HG03520 (cell line): Measurements from ENCODE around the gene ZNF580.

Experiments used
- ATAC-seq: cut with Tn5 transposase; IDR thresholded peaks from one replicate; pipeline ENCODE4 v1.9.1; 2021; ENCODE audit warnings: mild to moderate bottlenecking, moderate library complexity; ENCODE audit not compliant: unreplicated experiment

The ZNF580 gene

DNA sequence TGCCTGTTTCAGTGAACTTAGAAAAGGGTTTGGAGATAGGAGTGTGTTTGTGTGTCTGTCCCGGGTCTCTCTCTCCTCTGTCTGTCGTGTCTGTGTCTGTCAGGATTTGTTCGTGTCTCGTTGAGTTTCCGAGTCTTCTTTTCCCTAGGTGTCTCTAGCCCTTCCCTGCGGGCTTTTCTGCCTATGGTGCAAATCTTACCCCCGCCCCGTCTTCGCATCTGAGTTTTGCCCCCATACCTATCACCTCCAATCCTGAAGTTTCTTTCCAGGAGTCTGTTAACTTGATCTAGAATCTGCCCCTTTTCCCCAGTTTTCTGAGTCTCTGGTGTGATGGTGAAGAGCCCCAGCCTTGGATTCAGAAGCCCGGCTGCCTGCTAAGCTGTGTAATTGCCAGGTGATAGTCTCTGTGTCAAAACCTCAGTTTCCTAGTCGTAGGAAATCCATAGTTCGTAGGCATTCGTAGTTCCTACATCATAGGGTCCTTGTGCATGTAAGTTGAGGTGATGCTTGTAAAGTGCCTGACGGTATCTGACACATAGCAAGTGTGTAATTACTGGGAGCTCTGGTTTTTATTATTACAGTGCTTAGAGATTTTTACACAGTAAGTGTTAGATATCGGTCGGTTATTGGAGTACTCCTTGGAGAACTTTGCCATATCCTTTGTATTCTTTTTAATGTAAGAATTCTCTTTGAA lies 35.0 kb downstream of the ZNF580 start:
- no peak for ATAC-seq

- no peak for ATAC-seq
Measured at GRCh38 chr19:55676383-55676782, 35.6 kb downstream of the ZNF580 start.

GRCh38 chr19:55676889-55677505 lies 36.2 kb downstream of the ZNF580 start:
- ATAC-seq, result no peak

DNA sequence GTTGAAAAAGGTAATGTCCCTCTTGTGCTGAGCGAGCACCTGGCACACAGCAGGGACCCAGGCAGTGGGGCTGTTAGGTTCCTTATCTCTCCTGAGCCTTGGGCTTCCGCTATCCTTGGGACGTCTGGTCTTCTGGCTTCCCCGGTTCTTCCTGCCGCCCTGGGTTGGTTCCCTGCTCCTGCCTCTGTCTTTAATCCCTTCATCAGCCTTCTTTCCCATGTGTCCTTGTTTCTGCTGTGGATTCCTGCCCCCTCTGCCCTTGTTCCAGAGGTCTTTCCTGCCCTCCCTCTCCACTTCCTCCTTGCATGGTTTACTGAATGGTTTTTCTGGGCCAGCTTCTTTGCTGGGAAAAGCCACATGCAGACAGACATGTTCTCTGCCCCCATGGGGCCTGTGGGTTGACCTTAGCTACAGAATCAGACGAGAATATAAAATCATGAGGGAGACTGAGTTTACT lies 36.8 kb downstream of the ZNF580 start:
- no peak for ATAC-seq

- ATAC-seq, result peak; percentile 62
Measured at GRCh38 chr19:55678121-55678671, 37.4 kb downstream of the ZNF580 start.

- no peak for ATAC-seq
Measured at GRCh38 chr19:55679343-55680257, 38.8 kb downstream of the ZNF580 start.

DNA sequence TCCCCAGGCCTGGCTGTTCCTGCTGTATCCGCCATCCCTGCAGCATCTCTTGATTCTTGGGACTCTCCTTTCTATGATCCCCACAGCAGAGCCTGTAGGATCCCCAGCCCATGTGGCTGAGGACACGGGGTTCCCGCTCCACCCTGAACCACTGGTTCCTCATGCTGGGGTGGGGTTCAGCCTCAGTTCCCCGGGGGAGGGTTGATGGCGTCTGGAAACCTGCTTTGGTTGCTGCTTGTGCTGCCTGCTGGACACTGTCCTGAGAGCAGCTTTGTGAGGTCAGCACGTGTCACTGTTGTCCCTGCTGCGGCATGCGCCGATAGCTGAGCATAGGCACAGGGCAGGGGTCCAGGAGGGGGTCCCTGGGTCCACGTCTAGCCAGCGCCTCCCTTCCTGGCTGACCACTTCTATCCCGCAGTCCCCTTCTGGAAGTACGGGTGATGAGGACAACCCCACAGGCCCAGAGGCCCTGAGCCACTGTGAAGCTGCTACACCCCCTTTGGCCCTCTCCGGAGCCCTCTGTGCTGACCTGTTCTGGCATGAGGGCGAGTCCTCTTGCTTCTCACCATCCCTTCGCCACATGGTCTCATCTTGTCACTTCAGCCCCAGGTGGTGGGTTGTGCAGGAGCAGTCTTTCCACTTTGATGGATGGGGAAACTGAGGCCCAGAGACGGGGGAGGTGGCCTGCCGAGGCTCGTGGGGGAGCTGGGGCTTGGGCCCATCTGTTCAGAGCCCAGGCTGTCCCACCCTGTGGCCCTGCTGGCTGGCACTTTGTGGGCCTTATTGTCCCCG lies 39.7 kb downstream of the ZNF580 start:
- ATAC-seq, result no peak

DNA sequence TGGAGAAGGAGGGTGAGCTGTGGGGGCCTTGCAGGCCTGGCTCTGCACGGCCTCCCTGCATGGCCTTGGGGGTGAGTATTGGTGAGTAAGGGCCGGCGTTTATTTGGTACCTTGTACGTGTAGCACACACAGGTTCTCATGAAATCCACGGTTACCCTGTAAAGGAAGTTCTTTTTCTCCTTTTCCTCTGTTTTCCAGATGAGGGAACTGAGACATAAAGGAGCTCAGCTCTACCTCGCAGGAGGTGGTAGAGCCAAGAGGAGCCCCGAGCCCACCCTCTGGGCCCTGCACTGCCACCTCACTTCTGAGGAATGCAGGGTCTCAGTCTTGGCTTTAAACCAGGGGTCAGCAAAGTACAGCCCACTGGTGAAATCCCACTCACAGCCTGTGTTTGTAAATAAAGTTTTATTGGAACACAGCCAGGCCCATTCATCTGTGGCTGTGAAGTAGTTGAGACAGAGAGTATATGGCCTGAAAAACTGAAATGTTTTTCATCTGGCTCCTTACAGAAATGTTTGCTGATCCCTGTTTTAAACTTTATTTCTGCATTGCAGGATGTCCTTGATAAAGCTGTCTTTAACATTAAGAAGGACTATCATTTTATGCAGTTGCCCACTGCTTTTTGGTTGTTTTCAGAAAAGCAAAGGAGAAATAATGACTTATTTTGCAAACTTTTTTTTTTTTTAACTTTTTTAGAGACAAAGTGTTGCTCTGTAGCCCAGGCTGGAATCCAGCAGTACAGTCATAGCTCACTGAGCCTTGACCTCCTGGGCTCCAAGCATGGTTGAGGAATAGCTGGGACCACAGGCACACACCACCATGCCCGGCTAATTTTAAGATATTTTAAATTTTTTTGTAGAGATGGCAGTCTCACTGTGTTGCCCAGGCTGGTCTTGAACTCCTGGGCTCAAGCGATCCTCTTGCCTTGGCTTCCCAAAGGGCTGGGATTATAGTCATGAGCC lies 40.6 kb downstream of the ZNF580 start:
- ATAC-seq, result no peak

DNA sequence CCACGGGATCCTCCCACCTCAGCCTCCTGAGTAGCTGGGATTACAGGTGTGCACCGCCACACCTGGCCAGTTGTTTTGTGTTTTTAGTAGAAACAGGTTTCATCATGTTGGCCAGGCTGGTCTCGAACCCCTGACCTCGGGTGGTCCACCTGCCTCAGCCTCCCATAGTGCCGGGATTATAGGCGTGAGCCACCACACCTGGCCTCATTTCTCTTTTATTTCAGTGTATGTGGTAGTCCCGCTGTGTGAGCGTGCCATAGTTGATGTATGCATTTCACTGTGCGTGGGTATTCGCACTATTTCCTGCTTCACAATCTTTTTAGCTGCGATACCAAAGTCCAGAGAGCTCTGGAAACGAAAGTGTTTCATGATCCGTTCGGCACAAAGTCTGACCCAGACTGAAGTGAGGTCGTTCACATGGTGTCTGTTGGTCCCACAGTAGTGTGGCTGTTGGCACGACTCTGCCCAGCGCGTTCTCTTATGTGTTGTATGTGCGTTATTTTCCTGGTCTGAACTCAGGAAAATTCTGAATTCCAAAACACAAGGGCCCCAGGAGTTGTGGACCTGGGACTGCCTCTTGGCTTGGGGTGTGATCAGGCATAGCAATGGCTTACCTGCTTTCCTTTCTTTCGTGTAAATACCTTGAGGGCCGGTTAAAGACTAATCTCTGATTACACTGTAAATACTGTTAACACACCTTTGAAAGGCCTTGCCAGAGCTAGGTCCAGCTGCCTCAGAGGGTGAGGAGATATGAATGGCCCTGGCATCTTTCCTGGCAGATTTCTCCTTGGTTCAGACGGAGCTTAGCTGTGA lies 42.9 kb downstream of the ZNF580 start:
- ATAC-seq, result no peak

GRCh38 chr19:55684946-55685681 lies 44.3 kb downstream of the ZNF580 start:
- no peak for ATAC-seq

DNA sequence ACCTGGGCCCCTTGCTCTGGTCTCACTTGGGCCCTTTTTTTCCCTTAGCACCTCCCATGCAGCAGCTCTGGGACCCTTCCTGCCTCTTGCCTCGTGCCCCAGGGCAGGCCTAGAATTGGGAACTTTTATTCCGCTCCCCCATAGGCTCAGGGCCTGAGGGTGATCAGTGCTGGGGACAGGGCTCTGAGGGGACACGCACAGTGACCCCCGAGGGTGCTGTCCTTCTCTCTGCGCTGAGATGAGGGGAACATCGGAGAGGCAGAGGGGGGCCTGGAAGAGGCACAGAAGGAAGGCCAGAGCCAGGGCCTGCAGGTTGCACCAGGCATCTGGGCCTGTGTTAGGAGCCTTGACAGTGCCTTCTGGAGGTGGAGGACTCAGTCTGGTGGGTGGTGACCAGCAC lies 45.0 kb downstream of the ZNF580 start:
- no peak for ATAC-seq

DNA sequence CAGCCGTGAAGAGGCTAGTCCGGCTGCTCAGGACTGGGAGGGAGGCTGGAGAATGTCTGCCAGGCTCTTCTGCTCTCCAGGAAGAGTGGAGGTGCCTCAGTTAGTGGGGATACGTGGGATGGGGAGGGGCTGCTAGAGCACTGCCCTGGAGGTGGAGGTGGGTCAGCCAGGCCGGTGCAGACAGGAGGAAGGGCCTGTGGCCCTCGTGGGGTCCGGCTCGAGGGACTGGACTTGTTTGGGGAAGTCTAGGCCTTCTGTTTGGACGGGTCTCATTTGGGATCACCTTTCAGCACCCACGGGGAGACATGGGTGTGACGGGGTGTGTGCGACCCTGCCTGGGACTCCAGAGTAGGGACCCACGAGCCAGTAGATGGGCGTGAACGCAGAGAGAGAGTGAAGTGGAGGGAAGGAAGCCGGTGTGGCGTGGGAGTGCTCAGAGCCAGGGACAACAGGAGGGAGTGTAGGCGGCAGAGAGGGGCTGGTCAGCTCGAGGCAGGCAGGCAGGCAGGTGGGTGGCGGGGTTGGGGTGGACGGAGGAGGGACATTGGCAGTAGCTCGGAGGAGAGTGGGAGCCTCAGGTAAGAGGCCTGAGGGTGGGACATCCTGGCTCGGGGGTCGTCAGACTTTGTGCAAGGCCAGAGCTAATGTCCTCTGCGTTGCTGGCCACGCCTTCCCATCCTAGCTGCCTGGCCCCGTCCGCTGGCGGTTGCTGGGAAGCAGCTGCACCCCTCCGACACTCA lies 45.7 kb downstream of the ZNF580 start:
- ATAC-seq, result no peak

- no peak for ATAC-seq
Measured at GRCh38 chr19:55687281-55688201, 46.7 kb downstream of the ZNF580 start.

DNA sequence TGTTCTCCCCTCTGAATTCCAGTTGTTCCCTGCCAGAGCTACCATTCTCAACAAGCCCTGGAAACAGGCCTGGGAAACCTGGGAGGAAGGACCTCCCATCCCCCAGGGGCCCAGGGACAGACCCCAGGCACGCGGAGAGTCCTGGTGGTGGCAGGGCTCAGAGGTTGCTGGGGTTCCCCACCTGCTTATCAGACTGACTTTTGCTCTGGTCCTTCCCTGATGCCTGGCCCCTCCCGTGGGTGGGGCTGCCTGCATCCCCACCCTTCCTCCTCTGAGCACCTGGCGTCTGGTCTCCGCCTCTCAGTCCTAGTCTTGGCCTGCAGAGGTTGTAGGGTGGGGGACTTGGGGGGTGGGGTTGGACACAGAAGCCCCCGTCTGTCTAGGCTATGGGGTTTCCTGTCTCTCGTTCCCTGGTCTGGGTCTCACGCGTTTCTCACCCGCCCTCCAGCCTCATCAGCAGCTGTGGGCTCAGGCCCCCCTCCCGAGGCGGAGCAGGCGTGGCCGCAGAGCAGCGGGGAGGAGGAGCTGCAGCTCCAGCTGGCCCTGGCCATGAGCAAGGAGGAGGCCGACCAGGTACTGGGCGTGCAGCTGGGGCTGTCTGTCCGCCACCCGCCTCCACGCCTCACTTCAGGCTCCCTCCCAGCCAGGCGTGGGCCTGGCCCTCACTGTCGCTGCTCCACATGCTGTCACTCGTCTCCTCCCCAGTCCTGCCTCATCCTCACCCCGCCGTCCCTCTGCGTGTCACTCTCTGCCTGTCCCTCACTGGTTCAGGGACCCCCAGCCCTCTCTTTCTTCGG lies 47.8 kb downstream of the ZNF580 start:
- ATAC-seq, result no peak

DNA sequence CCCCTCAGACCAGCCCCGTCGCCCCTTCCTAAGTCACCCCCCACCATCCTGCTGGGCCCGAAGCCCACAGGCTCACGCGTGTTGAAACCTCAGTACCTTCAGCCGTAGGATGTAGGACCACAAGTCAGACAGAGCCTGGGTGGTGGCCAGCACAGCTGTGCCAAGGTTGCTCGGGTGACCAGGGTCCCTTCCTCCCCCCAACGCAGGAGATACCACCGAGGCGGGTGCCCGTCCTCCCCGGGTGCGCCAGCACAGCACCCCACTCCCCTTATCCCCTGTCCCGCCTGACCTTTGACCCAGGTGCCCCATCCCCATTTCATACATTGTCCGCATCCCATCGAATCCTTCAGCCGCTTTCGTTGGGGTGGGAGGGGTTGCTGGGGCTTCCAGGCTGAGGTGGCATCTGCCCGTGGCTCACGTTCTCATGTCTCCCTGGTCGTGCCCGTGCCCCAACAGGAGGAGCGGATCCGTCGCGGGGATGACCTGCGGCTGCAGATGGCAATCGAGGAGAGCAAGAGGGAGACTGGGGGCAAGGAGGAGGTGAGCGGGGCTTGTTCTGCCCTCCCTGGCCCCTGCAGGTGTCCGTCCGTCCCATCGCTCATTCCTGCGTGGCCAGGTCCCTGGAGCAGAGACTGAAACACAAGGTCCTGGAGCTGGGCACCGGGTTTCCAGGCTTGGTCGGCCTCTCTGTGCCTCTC lies 48.8 kb downstream of the ZNF580 start:
- ATAC-seq, result no peak
